IPS-18c (cell line): ENCODE measurements around the gene TTC22.

Experiments used
- H3K4me3 ChIP-seq: 2 replicates; pipeline ENCODE4 v1.7.0; 2013; ENCODE audit warnings: low read depth, mild to moderate bottlenecking, low read length, moderate library complexity; ENCODE audit not compliant: insufficient read depth
- H3K9me3 ChIP-seq: one replicate; pipeline ENCODE4 v1.6.1; 2013; ENCODE audit warnings: mild to moderate bottlenecking, low read length, moderate library complexity; ENCODE audit not compliant: control insufficient read depth, insufficient read depth

The TTC22 gene

GRCh38 chr1:54748094-54748835, 52.9 kb downstream of the TTC22 start:
- H3K9me3 ChIP-seq, result no peaks in the 10 kb centered on the region
- H3K4me3 ChIP-seq, result no peak overlapping the region

DNA sequence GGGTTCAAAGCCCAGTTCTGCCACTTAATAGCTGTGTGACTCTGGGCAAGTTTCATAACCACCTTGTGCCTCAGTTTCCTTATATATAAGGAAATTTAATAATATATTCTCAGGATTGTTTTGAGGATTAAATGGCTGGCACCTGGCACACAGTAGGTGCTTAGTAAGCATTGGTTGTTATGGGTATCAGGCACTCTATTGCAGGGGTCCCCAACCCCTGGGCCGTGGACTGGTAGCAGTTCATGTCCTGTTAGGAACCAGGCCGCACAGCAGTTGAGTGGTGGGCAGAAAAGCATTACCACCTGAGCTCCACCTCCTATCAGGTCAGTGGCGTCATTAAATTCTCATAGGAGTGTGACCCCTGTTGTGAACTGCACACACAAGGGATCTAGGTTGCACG, 55.3 kb downstream of the TTC22 start:
- H3K4me3 ChIP-seq, result no peak overlapping the region
- H3K9me3 ChIP-seq, result no peaks in the 10 kb centered on the region

DNA sequence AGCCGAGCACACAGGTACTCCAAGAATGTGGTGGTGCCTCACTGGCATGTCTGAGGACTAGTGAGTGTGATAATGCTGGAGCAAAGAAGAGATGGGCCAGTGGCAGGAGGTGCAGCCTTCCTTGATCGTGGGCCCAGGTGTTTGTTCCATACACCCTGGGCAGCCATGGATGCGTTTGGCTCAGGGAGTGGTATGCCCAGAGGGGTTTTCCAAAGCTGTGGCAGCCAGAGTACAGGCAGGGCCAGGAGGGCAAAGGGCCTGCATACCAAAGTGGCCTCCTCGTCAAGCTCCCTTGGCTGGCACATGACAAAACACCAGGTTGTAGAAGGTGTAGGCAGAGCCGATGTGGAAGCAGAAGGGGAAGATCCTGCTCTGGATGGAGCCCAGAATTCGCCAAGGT, 55.8 kb downstream of the TTC22 start:
- Histone ChIP-seq H3K4me3 (no peak overlapping the region), H3K9me3 (no peaks in the 10 kb centered on the region)

GRCh38 chr1:54744696-54745095, 56.4 kb downstream of the TTC22 start:
- Histone ChIP-seq H3K4me3 (no peak overlapping the region), H3K9me3 (no peaks in the 10 kb centered on the region)

DNA sequence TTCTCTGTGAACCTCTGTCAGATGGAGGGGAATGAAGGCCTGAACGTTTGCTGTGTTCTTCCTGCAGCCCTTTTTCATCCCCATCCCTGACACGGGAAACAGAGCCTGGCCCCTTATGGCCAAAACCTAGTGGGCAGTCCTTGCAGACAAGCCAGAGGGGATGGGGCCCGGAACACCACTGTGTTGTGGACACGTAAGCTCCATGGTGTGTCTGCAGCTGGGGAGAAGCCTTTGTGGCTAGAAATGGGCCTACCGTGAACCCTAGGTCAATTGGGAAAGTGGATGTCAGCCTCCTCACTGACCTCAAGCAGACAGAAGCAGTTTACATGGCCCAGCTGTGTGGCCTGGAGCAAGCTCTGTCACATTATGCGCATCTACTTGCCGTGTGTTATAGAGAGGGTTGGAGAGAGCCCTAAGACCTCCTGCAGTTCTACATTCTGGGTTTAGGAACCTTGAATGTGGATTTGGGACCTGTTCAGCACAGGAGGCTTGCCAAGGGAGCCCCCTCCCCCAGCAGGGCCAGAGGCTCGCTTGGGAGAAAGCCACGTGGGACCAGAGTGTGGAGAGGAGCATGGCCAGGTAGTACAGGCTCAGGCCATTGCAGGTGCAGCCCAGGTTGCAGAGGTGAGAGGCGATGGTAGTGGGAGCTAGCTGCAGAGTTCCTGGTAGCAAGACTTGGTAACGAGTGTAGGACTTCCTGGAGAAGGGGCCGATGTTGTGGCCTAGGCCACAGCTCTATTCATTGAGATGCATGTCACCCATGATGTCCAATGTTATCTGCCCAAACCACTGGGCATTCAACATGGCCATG, 57.5 kb downstream of the TTC22 start:
- Histone ChIP-seq H3K9me3 (no peaks in the 10 kb centered on the region), H3K4me3 (no peak overlapping the region)

- no peaks in the 10 kb centered on the region for H3K9me3 ChIP-seq
- H3K4me3 ChIP-seq, result no peak overlapping the region
Measured at GRCh38 chr1:54742282-54742681, 58.8 kb downstream of the TTC22 start.

DNA sequence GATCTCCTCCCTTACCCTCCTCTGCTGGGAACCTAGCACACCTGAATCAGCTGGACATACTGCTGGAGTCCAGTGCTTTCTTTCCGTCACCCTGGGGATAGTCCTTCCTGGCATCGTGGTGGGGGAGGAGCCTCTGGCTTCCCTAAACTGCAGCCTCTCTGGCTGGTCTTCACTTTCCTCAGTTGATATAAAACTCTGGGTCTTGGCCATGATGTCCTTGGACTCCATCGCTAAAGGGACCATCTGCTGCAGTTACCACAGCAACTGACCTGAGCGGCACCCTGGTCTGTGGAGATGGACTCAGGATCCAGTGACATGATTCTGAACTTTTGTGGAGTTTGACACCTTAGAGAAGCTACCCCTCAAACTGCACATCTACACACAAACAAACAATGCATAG, 59.6 kb downstream of the TTC22 start:
- Histone ChIP-seq H3K9me3 (no peaks in the 10 kb centered on the region), H3K4me3 (no peak overlapping the region)

GRCh38 chr1:54738244-54738643, 62.9 kb downstream of the TTC22 start:
- Histone ChIP-seq H3K9me3 (no peaks in the 10 kb centered on the region), H3K4me3 (no peak overlapping the region)

DNA sequence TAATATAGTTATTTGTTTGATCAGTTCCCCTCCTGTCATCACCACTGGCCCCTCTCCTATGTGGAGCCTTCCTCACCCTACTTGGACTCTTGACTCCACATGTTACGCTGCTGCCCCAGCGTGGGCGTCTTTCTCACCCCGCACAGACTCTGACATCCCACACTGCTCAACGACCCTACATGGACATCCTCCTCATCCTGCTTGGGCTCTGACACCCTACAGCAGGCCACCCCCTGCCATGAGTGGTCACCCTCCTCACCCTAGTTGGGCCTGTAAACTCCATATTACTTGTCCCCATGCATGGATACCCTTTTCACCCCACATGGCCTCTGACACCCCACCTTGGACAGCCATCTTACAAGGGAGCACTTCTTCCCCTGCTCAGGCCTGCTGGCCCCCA, 64.4 kb downstream of the TTC22 start:
- no peak overlapping the region for H3K4me3 ChIP-seq
- H3K9me3 ChIP-seq, result no peaks in the 10 kb centered on the region
